GM19324 (cell line): ENCODE data around the gene FER1L5.

Experiments used
- ATAC-seq: cut with Tn5 transposase; IDR thresholded peaks from one replicate; pipeline ENCODE4 v1.9.1; 2021; ENCODE audit warnings: mild to moderate bottlenecking, moderate library complexity; ENCODE audit not compliant: unreplicated experiment, low FRiP score

FER1L5 gene

GRCh38 chr2:96669539-96670215 is 27.1 kb downstream of the FER1L5 start:
- no peak for ATAC-seq

- no peak for ATAC-seq
These were observed 37.3 kb downstream of the FER1L5 start for GRCh38 chr2:96679848-96680247.

- ATAC-seq: no peak
These were observed 38.1 kb downstream of the FER1L5 start for GRCh38 chr2:96680561-96681141.

- ATAC-seq: no peak
These were observed 39.0 kb downstream of the FER1L5 start for GRCh38 chr2:96681540-96681939.

GRCh38 chr2:96683307-96683706 is 40.7 kb downstream of the FER1L5 start:
- no peak for ATAC-seq

- ATAC-seq: no peak
These were observed 41.6 kb downstream of the FER1L5 start for GRCh38 chr2:96683972-96684820.

- no peak for ATAC-seq
These were observed 42.5 kb downstream of the FER1L5 start for GRCh38 chr2:96684883-96685576.

- ATAC-seq: no peak
These were observed 43.3 kb downstream of the FER1L5 start for GRCh38 chr2:96685577-96686459.

GRCh38 chr2:96687266-96687665 is 44.7 kb downstream of the FER1L5 start:
- no peak for ATAC-seq

GRCh38 chr2:96687711-96688640 is 45.4 kb downstream of the FER1L5 start:
- ATAC-seq: no peak

- ATAC-seq: no peak
These were observed 46.3 kb downstream of the FER1L5 start for GRCh38 chr2:96688649-96689430.

GRCh38 chr2:96689431-96689991 is 46.9 kb downstream of the FER1L5 start:
- ATAC-seq: no peak

GRCh38 chr2:96690306-96691021 is 47.9 kb downstream of the FER1L5 start:
- no peak for ATAC-seq

- no peak for ATAC-seq
These were observed 48.6 kb downstream of the FER1L5 start for GRCh38 chr2:96691022-96691612.

GRCh38 chr2:96692094-96692971 is 49.8 kb downstream of the FER1L5 start:
- ATAC-seq: no peak
